Keratinocyte (primary cell): ENCODE data around the gene UPP1. TPM values are rescaled to one million over a fixed set of nuclear protein-coding genes. Genes with fewer than 3 reads are reported as not detected.
"Not testable (repeated sequence)": the region's sequence is repeated elsewhere in the genome, so short reads cannot be mapped to it uniquely, and the experiment has no call there.

Experiments
- DNase-seq: peaks from one replicate; pipeline ENCODE4 v3.0.0-alpha.2; 2011; ENCODE audit warnings: low read depth, missing footprints, low spot score
- FAIRE-seq: peaks from 2 replicates; lab custom pipeline; 2011; peaks lifted over from hg19 to GRCh38; lab: Jason Lieb, UNC
- H2AFZ ChIP-seq: 2 replicates; pipeline ENCODE4 v1.6.0; 2012; ENCODE audit warnings: low read length, control low read depth, inconsistent platforms; ENCODE audit not compliant: control insufficient read depth
- H3K27ac ChIP-seq: 2 replicates; pipeline ENCODE4 v1.5.1; 2011; ENCODE audit warnings: low read length; ENCODE audit not compliant: control insufficient read depth, insufficient read depth
- H3K27me3 ChIP-seq: 3 replicates; pipeline ENCODE4 v1.6.0; 2011; ENCODE audit warnings: low read length; ENCODE audit not compliant: control insufficient read depth, insufficient read depth; ENCODE audit errors: extremely low read depth
- H3K36me3 ChIP-seq, 2 experiments: 2 replicates in 1 of 2; 3 replicates in 1 of 2; pipeline ENCODE4 v1.5.1; 2011; ENCODE audit warnings: low read length in 2 of 2, mild to moderate bottlenecking in 1 of 2; ENCODE audit not compliant: control insufficient read depth in 2 of 2, insufficient read depth in 2 of 2; ENCODE audit errors: extremely low read depth in 1 of 2
- H3K4me1 ChIP-seq: 3 replicates; pipeline ENCODE4 v1.5.1; 2011; ENCODE audit warnings: low read length; ENCODE audit not compliant: control insufficient read depth, insufficient read depth; ENCODE audit errors: extremely low read depth
- H3K4me2 ChIP-seq: 3 replicates; pipeline ENCODE4 v1.6.0; 2011; ENCODE audit warnings: low read depth, low read length; ENCODE audit not compliant: control insufficient read depth, insufficient read depth; ENCODE audit errors: extremely low read depth
- H3K4me3 ChIP-seq, 3 experiments: fragments of 200-600 bp in 1 of 3; sonication (generic) in 1 of 3; 2 replicates in 2 of 3; 3 replicates in 1 of 3; pipeline ENCODE4 v1.5.1; 2011 to 2016; ENCODE audit warnings: low read length in 3 of 3, mild to moderate bottlenecking in 3 of 3, control low read depth in 2 of 3, inconsistent platforms in 1 of 3, low read depth in 1 of 3, mixed read lengths in 1 of 3, mixed run types in 1 of 3, moderate library complexity in 1 of 3; ENCODE audit not compliant: control insufficient read depth in 2 of 3, insufficient read depth in 2 of 3; ENCODE audit errors: extremely low read depth in 1 of 3
- H3K79me2 ChIP-seq: 2 replicates; pipeline ENCODE4 v1.6.0; 2012; ENCODE audit warnings: low read length; ENCODE audit not compliant: control insufficient read depth, insufficient read depth
- H3K9ac ChIP-seq: 3 replicates; pipeline ENCODE4 v1.6.0; 2011; ENCODE audit warnings: low read length; ENCODE audit not compliant: control insufficient read depth, insufficient read depth; ENCODE audit errors: extremely low read depth
- H3K9me1 ChIP-seq: 3 replicates; pipeline ENCODE4 v1.6.0; 2011; ENCODE audit warnings: low read length; ENCODE audit not compliant: control insufficient read depth, insufficient read depth; ENCODE audit errors: extremely low read depth
- H3K9me3 ChIP-seq: 2 replicates; pipeline ENCODE4 v1.5.1; 2012; ENCODE audit warnings: low read depth, low read length; ENCODE audit not compliant: control insufficient read depth
- H4K20me1 ChIP-seq: 3 replicates; pipeline ENCODE4 v1.6.0; 2011; ENCODE audit warnings: low read length; ENCODE audit not compliant: control insufficient read depth, insufficient read depth; ENCODE audit errors: extremely low read depth
- EZH2 ChIP-seq: IDR thresholded peaks from one replicate; pipeline ENCODE4 v1.6.1; 2012; ENCODE audit warnings: inconsistent platforms, mild to moderate bottlenecking, low read length, moderate library complexity
- dilution Hi-C: fragments of 300-500 bp; cut with MboI; formaldehyde crosslinking; loops from one replicate; pipeline ENCODE4 v1.7.0; 2020; ENCODE audit warnings: low sequenced_read_pairs; ENCODE audit not compliant: extremely low pct_ligation_motif_present
- polyA plus RNA-seq, 5 experiments: library from polyadenylated mRNA; depleted of rRNA in 3 of 5; stranded (reverse) in 3 of 5; stranded (forward) in 1 of 5; unstranded in 1 of 5; fragments of >200 nt; gene quantifications; 1 replicate in 1 of 5; 2 replicates in 3 of 5; 3 replicates in 1 of 5; pipeline versions ENCODE4 v1.2.1 to v1.2.3, GENCODE V29; 2011 to 2012; ENCODE audit warnings: missing spikeins in 2 of 5, low read depth in 1 of 5, low replicate concordance in 1 of 5
- TF ChIP-seq, protein P1 (sequence below), 3 experiments: IDR thresholded peaks in 1 of 3; conservative IDR thresholded peaks in 1 of 3; optimal IDR thresholded peaks in 1 of 3; 2 replicates in 2 of 3; 3 replicates in 1 of 3; pipeline versions ENCODE3 to v1.5.1; 2011; ENCODE audit warnings: low read length in 3 of 3, mild to moderate bottlenecking in 3 of 3, moderate library complexity in 2 of 3, control low read depth in 1 of 3, inconsistent platforms in 1 of 3; ENCODE audit not compliant: insufficient read depth in 2 of 3; ENCODE audit errors: extremely low read depth in 1 of 3

The UPP1 gene
- polyA plus RNA-seq, 1 donor (not counting 4 experiments of a cell fraction or from before 2014, with no cell fraction given) = 202 TPM

DNA sequence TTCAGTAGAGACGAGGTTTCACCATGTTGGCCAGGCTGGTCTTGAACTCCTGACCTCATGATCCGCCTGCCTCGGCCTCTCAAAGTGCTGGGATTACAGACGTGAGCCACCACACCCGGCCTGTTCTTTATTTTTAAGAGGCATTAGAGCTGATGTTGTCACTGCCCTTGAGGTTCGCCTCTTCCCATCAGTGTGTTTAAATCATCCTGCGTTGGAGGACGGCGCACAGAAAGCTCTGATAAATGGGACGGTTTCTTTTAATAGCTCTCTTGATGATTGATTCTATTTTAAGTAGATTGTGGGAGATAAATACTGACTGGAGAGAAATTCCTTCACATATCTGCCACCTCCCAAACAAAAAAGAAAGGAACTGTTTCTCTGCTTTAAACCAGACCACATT lies 29.0 kb downstream of the UPP1 start:
- no peak overlapping the region for H3K4me3 ChIP-seq
- no peak overlapping the region for H2AFZ ChIP-seq
- no peak overlapping the region for H3K9ac ChIP-seq
- no peak for TF ChIP-seq EZH2
- TF ChIP-seq, protein P1, sequence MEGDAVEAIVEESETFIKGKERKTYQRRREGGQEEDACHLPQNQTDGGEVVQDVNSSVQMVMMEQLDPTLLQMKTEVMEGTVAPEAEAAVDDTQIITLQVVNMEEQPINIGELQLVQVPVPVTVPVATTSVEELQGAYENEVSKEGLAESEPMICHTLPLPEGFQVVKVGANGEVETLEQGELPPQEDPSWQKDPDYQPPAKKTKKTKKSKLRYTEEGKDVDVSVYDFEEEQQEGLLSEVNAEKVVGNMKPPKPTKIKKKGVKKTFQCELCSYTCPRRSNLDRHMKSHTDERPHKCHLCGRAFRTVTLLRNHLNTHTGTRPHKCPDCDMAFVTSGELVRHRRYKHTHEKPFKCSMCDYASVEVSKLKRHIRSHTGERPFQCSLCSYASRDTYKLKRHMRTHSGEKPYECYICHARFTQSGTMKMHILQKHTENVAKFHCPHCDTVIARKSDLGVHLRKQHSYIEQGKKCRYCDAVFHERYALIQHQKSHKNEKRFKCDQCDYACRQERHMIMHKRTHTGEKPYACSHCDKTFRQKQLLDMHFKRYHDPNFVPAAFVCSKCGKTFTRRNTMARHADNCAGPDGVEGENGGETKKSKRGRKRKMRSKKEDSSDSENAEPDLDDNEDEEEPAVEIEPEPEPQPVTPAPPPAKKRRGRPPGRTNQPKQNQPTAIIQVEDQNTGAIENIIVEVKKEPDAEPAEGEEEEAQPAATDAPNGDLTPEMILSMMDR (optimal IDR thresholded peaks at IDR 0.05 in 1 of 3, IDR thresholded peaks at IDR 0.05 in 1 of 3, conservative IDR thresholded peaks at IDR 0.05 in 1 of 3; ENCODE audit: extremely low read depth in 1 of 3, insufficient read depth in 2 of 3, low read length in 3 of 3) = no peak
- no peaks in the 10 kb centered on the region for H3K27me3 ChIP-seq
- peaks cover 10% of the 10 kb centered on the region for H3K4me1 ChIP-seq
- no peaks in the 10 kb centered on the region for H3K9me1 ChIP-seq
- no peaks in the 10 kb centered on the region for H3K36me3 ChIP-seq
- FAIRE-seq = no peak
- DNase-seq = no peak
- H3K4me2 ChIP-seq = no peak overlapping the region
- no peak overlapping the region for H3K27ac ChIP-seq
- H4K20me1 ChIP-seq = no peaks in the 10 kb centered on the region
- H3K79me2 ChIP-seq = no peaks in the 10 kb centered on the region
- dilution Hi-C loops = no loop called here
- no peaks in the 10 kb centered on the region for H3K9me3 ChIP-seq

DNA sequence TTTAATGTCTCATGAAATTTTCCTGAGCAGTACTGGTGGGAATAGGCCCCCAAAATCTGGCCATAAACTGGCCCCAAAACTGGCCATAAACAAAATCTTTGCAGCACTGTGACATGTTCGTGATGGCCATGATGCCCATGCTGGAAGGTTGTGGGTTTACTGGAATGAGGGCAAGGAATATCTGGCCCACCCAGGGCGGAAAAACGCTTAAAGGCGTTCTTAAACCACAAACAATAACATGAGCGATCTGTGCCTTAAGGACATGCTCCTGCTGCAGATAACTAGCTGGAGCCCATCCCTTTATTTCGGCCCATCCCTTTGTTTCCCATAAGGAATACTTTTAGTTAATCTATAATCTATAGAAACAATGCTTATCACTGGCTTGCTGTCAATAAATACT lies 31.5 kb downstream of the UPP1 start:
- H3K79me2 ChIP-seq, dilution Hi-C loops, FAIRE-seq: not testable (repeated sequence)

DNA sequence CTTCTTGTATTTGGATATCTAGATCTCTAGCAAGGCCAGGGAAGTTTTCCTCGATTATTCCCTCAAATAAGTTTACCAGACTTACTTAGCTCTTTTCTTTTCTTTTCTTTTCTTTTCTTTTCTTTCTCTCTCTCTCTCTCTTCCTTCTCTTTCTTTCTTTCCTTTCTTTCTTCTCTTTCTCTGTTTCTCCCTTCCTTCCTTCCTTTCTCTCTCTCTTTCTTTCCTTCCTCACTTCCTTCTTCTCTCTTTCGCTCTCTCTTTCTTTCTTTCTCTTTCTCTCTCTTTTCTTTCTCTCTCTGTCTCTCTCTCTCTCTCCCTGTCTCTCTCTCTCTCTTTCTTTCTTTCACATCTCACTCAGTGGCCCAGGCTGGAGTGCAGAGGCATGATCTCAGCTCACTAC lies 37.0 kb downstream of the UPP1 start:
- TF ChIP-seq EZH2 = no peak
- TF ChIP-seq, protein P1 (optimal IDR thresholded peaks at IDR 0.05 in 1 of 3, IDR thresholded peaks at IDR 0.05 in 1 of 3, conservative IDR thresholded peaks at IDR 0.05 in 1 of 3; ENCODE audit: extremely low read depth in 1 of 3, insufficient read depth in 2 of 3, low read length in 3 of 3) = no peak
- H3K36me3 ChIP-seq = no peaks in the 10 kb centered on the region
- H3K27me3 ChIP-seq = no peaks in the 10 kb centered on the region
- H2AFZ ChIP-seq = no peak overlapping the region
- no peaks in the 10 kb centered on the region for H3K79me2 ChIP-seq
- H3K4me2 ChIP-seq = no peak overlapping the region
- H3K4me3 ChIP-seq = no peak overlapping the region
- dilution Hi-C loops = no loop called here
- peaks cover 2% of the 10 kb centered on the region for H3K4me1 ChIP-seq
- DNase-seq = no peak
- H3K9me1 ChIP-seq = no peaks in the 10 kb centered on the region
- H3K9ac ChIP-seq = no peak overlapping the region
- FAIRE-seq = no peak
- no peaks in the 10 kb centered on the region for H4K20me1 ChIP-seq
- no peaks in the 10 kb centered on the region for H3K9me3 ChIP-seq
- no peak overlapping the region for H3K27ac ChIP-seq

More for the DNA sequence above, 31.5 kb downstream of the UPP1 start:
- H3K9me1 ChIP-seq, H3K27ac ChIP-seq, H3K4me3 ChIP-seq, H3K36me3 ChIP-seq, H3K4me1 ChIP-seq, H2AFZ ChIP-seq, DNase-seq, H3K27me3 ChIP-seq, H3K9me3 ChIP-seq, H4K20me1 ChIP-seq, H3K4me2 ChIP-seq, H3K9ac ChIP-seq: not testable (repeated sequence)
